ENCODE measurements around the gene WDR45. TPM values are rescaled to one million over a fixed set of nuclear protein-coding genes. Genes with fewer than 3 reads are reported as not detected.

WDR45 gene
- total and polyA plus RNA-seq, 2 of the 13 experiments (the other 11 are each of a cell fraction or from before 2014, with no cell fraction given), result 16.4 to 65.5 TPM

DNA sequence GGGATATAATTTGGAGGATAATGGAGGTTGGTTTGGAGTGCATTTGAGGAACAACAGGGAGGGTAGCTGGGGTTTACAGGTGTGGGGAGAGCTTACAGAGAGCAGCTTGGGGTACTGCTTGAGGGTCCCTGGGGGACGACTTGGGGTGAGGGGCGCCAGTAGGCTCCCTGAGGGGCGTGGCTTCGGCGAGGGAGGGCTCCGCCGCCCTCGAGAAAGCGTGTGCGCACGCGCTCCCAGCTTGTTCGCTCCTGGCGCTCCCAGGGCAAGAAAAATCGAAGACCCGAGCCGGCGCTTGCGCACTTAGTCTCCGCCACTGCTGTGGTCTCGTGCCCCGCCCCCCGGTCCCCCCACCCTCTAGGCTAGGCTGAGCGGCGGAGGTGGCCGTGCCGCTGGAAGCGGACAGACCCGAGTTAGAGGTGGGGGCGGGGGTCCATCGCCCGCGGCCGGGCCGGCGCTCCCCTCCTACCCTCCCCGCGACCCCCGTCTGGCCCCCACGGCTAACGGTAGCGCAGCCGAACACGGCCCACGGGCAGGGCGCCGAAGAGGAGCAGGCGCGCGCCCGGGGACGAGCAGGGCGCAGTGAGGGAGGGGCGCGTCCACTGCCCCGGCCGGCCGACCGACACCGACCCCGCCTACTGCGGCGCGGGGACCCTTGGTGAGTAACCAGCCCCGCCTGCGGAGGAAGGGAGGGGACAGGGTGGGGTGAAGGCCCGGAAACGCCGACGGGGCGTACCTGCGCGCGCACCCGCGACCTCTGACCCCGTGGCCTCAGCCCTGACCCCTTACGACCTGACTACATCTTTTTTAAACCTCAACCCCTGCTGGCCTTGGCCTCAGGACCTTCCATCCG is 26.2 kb downstream of the WDR45 start (continued):
- no peak for TF ChIP-seq ZNF816 (CRISPR knock-in tag; IDR thresholded peaks at IDR 0.05; ENCODE audit: borderline replicate concordance)
- TF ChIP-seq CAMTA2 (CRISPR knock-in tag; IDR thresholded peaks at IDR 0.05; ENCODE audit: borderline replicate concordance), result no peak
- TF ChIP-seq ZMAT3 (CRISPR knock-in tag; conservative IDR thresholded peaks at IDR 0.05), result 0 out of 2 replicates have a peak, but pooled peaks have one; percentile 45
- TF ChIP-seq PAX8 (CRISPR knock-in tag; IDR thresholded peaks at IDR 0.05; ENCODE audit: borderline replicate concordance), result no peak
- TF ChIP-seq, protein P1, sequence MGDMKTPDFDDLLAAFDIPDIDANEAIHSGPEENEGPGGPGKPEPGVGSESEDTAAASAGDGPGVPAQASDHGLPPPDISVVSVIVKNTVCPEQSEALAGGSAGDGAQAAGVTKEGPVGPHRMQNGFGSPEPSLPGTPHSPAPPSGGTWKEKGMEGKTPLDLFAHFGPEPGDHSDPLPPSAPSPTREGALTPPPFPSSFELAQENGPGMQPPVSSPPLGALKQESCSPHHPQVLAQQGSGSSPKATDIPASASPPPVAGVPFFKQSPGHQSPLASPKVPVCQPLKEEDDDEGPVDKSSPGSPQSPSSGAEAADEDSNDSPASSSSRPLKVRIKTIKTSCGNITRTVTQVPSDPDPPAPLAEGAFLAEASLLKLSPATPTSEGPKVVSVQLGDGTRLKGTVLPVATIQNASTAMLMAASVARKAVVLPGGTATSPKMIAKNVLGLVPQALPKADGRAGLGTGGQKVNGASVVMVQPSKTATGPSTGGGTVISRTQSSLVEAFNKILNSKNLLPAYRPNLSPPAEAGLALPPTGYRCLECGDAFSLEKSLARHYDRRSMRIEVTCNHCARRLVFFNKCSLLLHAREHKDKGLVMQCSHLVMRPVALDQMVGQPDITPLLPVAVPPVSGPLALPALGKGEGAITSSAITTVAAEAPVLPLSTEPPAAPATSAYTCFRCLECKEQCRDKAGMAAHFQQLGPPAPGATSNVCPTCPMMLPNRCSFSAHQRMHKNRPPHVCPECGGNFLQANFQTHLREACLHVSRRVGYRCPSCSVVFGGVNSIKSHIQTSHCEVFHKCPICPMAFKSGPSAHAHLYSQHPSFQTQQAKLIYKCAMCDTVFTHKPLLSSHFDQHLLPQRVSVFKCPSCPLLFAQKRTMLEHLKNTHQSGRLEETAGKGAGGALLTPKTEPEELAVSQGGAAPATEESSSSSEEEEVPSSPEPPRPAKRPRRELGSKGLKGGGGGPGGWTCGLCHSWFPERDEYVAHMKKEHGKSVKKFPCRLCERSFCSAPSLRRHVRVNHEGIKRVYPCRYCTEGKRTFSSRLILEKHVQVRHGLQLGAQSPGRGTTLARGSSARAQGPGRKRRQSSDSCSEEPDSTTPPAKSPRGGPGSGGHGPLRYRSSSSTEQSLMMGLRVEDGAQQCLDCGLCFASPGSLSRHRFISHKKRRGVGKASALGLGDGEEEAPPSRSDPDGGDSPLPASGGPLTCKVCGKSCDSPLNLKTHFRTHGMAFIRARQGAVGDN (CRISPR knock-in tag; IDR thresholded peaks at IDR 0.05), result peak; percentile 89
- TF ChIP-seq NKX3-1 (CRISPR knock-in tag; IDR thresholded peaks at IDR 0.05), result no peak
- TF ChIP-seq, protein P2, sequence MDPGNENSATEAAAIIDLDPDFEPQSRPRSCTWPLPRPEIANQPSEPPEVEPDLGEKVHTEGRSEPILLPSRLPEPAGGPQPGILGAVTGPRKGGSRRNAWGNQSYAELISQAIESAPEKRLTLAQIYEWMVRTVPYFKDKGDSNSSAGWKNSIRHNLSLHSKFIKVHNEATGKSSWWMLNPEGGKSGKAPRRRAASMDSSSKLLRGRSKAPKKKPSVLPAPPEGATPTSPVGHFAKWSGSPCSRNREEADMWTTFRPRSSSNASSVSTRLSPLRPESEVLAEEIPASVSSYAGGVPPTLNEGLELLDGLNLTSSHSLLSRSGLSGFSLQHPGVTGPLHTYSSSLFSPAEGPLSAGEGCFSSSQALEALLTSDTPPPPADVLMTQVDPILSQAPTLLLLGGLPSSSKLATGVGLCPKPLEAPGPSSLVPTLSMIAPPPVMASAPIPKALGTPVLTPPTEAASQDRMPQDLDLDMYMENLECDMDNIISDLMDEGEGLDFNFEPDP (CRISPR knock-in tag; conservative IDR thresholded peaks at IDR 0.05), result no peak
- TF ChIP-seq, protein P3, sequence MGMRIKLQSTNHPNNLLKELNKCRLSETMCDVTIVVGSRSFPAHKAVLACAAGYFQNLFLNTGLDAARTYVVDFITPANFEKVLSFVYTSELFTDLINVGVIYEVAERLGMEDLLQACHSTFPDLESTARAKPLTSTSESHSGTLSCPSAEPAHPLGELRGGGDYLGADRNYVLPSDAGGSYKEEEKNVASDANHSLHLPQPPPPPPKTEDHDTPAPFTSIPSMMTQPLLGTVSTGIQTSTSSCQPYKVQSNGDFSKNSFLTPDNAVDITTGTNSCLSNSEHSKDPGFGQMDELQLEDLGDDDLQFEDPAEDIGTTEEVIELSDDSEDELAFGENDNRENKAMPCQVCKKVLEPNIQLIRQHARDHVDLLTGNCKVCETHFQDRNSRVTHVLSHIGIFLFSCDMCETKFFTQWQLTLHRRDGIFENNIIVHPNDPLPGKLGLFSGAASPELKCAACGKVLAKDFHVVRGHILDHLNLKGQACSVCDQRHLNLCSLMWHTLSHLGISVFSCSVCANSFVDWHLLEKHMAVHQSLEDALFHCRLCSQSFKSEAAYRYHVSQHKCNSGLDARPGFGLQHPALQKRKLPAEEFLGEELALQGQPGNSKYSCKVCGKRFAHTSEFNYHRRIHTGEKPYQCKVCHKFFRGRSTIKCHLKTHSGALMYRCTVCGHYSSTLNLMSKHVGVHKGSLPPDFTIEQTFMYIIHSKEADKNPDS (CRISPR knock-in tag; IDR thresholded peaks at IDR 0.05), result no peak
- TF ChIP-seq, protein P4, sequence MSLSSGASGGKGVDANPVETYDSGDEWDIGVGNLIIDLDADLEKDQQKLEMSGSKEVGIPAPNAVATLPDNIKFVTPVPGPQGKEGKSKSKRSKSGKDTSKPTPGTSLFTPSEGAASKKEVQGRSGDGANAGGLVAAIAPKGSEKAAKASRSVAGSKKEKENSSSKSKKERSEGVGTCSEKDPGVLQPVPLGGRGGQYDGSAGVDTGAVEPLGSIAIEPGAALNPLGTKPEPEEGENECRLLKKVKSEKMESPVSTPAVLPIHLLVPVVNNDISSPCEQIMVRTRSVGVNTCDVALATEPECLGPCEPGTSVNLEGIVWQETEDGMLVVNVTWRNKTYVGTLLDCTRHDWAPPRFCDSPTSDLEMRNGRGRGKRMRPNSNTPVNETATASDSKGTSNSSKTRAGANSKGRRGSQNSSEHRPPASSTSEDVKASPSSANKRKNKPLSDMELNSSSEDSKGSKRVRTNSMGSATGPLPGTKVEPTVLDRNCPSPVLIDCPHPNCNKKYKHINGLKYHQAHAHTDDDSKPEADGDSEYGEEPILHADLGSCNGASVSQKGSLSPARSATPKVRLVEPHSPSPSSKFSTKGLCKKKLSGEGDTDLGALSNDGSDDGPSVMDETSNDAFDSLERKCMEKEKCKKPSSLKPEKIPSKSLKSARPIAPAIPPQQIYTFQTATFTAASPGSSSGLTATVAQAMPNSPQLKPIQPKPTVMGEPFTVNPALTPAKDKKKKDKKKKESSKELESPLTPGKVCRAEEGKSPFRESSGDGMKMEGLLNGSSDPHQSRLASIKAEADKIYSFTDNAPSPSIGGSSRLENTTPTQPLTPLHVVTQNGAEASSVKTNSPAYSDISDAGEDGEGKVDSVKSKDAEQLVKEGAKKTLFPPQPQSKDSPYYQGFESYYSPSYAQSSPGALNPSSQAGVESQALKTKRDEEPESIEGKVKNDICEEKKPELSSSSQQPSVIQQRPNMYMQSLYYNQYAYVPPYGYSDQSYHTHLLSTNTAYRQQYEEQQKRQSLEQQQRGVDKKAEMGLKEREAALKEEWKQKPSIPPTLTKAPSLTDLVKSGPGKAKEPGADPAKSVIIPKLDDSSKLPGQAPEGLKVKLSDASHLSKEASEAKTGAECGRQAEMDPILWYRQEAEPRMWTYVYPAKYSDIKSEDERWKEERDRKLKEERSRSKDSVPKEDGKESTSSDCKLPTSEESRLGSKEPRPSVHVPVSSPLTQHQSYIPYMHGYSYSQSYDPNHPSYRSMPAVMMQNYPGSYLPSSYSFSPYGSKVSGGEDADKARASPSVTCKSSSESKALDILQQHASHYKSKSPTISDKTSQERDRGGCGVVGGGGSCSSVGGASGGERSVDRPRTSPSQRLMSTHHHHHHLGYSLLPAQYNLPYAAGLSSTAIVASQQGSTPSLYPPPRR (CRISPR knock-in tag; IDR thresholded peaks at IDR 0.05; ENCODE audit: borderline replicate concordance), result 0 out of 2 replicates have a peak, but pooled peaks have one; percentile 22
- TF ChIP-seq ZNF160 (CRISPR knock-in tag; IDR thresholded peaks at IDR 0.05), result no peak
- TF ChIP-seq MYC (CRISPR knock-in tag; IDR thresholded peaks at IDR 0.05; ENCODE audit: borderline replicate concordance), result no peak
- no peak for TF ChIP-seq CENPT (CRISPR knock-in tag; IDR thresholded peaks at IDR 0.05; ENCODE audit: low read depth)
- TF ChIP-seq ZEB1 (IDR thresholded peaks at IDR 0.05; ENCODE audit: insufficient replicate concordance, low read depth), result no peak
- peak; percentile 60; the same call in 1 of the 2 replicates for TF ChIP-seq NR2F2 (IDR thresholded peaks at IDR 0.05; ENCODE audit: borderline replicate concordance, low read depth)
- no peak; the same call in 1 of the 2 replicates for TF ChIP-seq SMAD1 (CRISPR knock-in tag; IDR thresholded peaks at IDR 0.05; ENCODE audit: borderline replicate concordance, low read depth)
